Endothelial cell of umbilical vein (primary cell): ENCODE measurements around the gene COL9A3. TPM values are rescaled to one million over a fixed set of nuclear protein-coding genes. Genes with fewer than 3 reads are reported as not detected.

Experiments
- BruUV-seq: library from RNA; stranded (reverse); fragments of 400-500 nt; replicated peaks from 2 replicates; lab custom pipeline; 2021; lab: Mats Ljungman, UMichigan
- CTCF ChIA-PET: fragments of 300-600, 350-600 bp; sonication (Branson Sonifier 250); formaldehyde crosslinking; loops from one replicate; lab custom pipeline; 2021; ENCODE audit warnings: antibody characterized with exemption, inconsistent platforms; lab: Charles Lee
- POLR2A ChIA-PET: fragments of 300-600, 350-600 bp; sonication (Branson Sonifier 250); formaldehyde crosslinking; loops from one replicate; lab custom pipeline; 2021; ENCODE audit warnings: antibody characterized with exemption, inconsistent platforms; lab: Charles Lee
- DNase-seq: peaks from one replicate; pipeline ENCODE4 v3.0.0-alpha.2; 2011; ENCODE audit warnings: low read depth, low spot score
- FAIRE-seq: peaks from 2 replicates; lab custom pipeline; 2011; peaks lifted over from hg19 to GRCh38; lab: Jason Lieb, UNC
- H2AFZ ChIP-seq: 2 replicates; pipeline ENCODE4 v1.6.0; 2012; ENCODE audit warnings: low read depth, low read length, control low read depth, inconsistent platforms
- H3K27ac ChIP-seq: 2 replicates; pipeline ENCODE4 v1.5.1; 2011; ENCODE audit warnings: low read depth, mild to moderate bottlenecking, control low read depth, low read length, moderate library complexity; ENCODE audit not compliant: insufficient read depth
- H3K27me3 ChIP-seq, 2 experiments: 2 replicates each; pipeline versions ENCODE4 v1.6.0 to v1.6.1; 2011; ENCODE audit warnings: low read length in 2 of 2, mixed read lengths in 1 of 2; ENCODE audit not compliant: control insufficient read depth in 2 of 2, insufficient read depth in 2 of 2
- H3K36me3 ChIP-seq, 2 experiments: 2 replicates in 1 of 2; 3 replicates in 1 of 2; pipeline ENCODE4 v1.5.1; 2011; ENCODE audit warnings: low read length in 2 of 2, mild to moderate bottlenecking in 1 of 2, moderate library complexity in 1 of 2; ENCODE audit not compliant: control insufficient read depth in 2 of 2, insufficient read depth in 2 of 2; ENCODE audit errors: extremely low read depth in 1 of 2
- H3K4me1 ChIP-seq: 3 replicates; pipeline ENCODE4 v1.5.1; 2011; ENCODE audit warnings: mild to moderate bottlenecking, low read length; ENCODE audit not compliant: control insufficient read depth, insufficient read depth; ENCODE audit errors: extremely low read depth
- H3K4me2 ChIP-seq: 2 replicates; pipeline ENCODE4 v1.6.1; 2011; ENCODE audit warnings: low read length, control low read depth, mixed read lengths; ENCODE audit not compliant: insufficient read depth
- H3K4me3 ChIP-seq, 3 experiments: fragments of 200-600 bp in 1 of 3; sonication (generic), shearing (Covaris generic) in 1 of 3; replicated peaks in 1 of 3; 2 replicates each; pipeline ENCODE4 v1.5.1; 2011 to 2016; ENCODE audit warnings: control low read depth in 3 of 3, low read length in 3 of 3, mild to moderate bottlenecking in 2 of 3, inconsistent platforms in 1 of 3, low read depth in 1 of 3, moderate library complexity in 1 of 3; ENCODE audit not compliant: insufficient read depth in 1 of 3
- H3K79me2 ChIP-seq: 2 replicates; pipeline ENCODE4 v1.6.0; 2012; ENCODE audit warnings: low read length, inconsistent platforms; ENCODE audit not compliant: control insufficient read depth, insufficient read depth
- H3K9ac ChIP-seq: replicated peaks from 2 replicates; pipeline ENCODE3; 2011; ENCODE audit warnings: low read length, control low read depth; ENCODE audit not compliant: insufficient read depth; ENCODE audit errors: extremely low read depth
- H3K9me1 ChIP-seq: replicated peaks from 3 replicates; pipeline ENCODE4 v1.6.0; 2011; ENCODE audit warnings: mild to moderate bottlenecking, low read length; ENCODE audit not compliant: control insufficient read depth, insufficient read depth; ENCODE audit errors: extremely low read depth
- H3K9me3 ChIP-seq: replicated peaks from 2 replicates; pipeline ENCODE4 v1.5.1; 2012; ENCODE audit warnings: low read length, inconsistent platforms; ENCODE audit not compliant: control insufficient read depth, insufficient read depth
- H4K20me1 ChIP-seq: replicated peaks from 2 replicates; pipeline ENCODE3; 2011; ENCODE audit warnings: mild to moderate bottlenecking, low read length; ENCODE audit not compliant: control insufficient read depth, insufficient read depth; ENCODE audit errors: extremely low read depth
- CTCF ChIP-seq, 2 donors: IDR thresholded peaks; 1 replicate in 1 of 2; 2 replicates in 1 of 2; pipeline ENCODE4 v1.5.1; 2011; ENCODE audit warnings: low read length in 2 of 2, mild to moderate bottlenecking in 2 of 2, moderate library complexity in 2 of 2, control low read depth in 1 of 2, inconsistent platforms in 1 of 2, low read depth in 1 of 2; ENCODE audit not compliant: insufficient read depth in 1 of 2; ENCODE audit errors: extremely low read depth in 1 of 2
- EZH2 ChIP-seq: IDR thresholded peaks from 2 replicates; pipeline ENCODE4 v1.6.1; 2012; ENCODE audit warnings: borderline replicate concordance, low read depth, mild to moderate bottlenecking, moderate library complexity, low read length, inconsistent platforms; ENCODE audit not compliant: severe bottlenecking
- FOS ChIP-seq: IDR thresholded peaks from 2 replicates; pipeline ENCODE4 v1.6.1; 2011; ENCODE audit warnings: mild to moderate bottlenecking, low read length, moderate library complexity, borderline replicate concordance; ENCODE audit not compliant: insufficient read depth
- GATA2 ChIP-seq: IDR thresholded peaks from 2 replicates; pipeline ENCODE4 v1.7.0; 2011; ENCODE audit warnings: low read depth, mild to moderate bottlenecking, moderate library complexity, mixed read lengths, low read length; ENCODE audit not compliant: insufficient read length, insufficient read depth
- JUN ChIP-seq: IDR thresholded peaks from 2 replicates; pipeline ENCODE4 v1.6.1; 2011; ENCODE audit warnings: borderline replicate concordance, low read depth; ENCODE audit not compliant: insufficient read length, insufficient read depth
- MYC ChIP-seq: IDR thresholded peaks from one replicate; pipeline ENCODE4 v1.6.1; 2011; ENCODE audit warnings: mild to moderate bottlenecking, low read depth, low read length
- POLR2A ChIP-seq: IDR thresholded peaks from 2 replicates; pipeline ENCODE4 v1.6.1; 2012; ENCODE audit warnings: low read depth, mild to moderate bottlenecking, control low read depth, low read length
- POLR2AphosphoS5 ChIP-seq: IDR thresholded peaks from 2 replicates; pipeline ENCODE4 v1.6.1; 2012; ENCODE audit warnings: low read depth, mild to moderate bottlenecking, control low read depth, low read length, moderate library complexity; ENCODE audit not compliant: insufficient read depth
- dilution Hi-C: fragments of 300-500 bp; cut with MboI; formaldehyde crosslinking; loops from one replicate; pipeline ENCODE4 v1.15.0; 2019; ENCODE audit warnings: low sequenced_read_pairs; ENCODE audit not compliant: extremely low pct_ligation_motif_present
- intact Hi-C: fragments of 100-400 bp; cut with micrococcal nuclease; formaldehyde crosslinking; loops from one replicate; pipeline ENCODE4 v1.10.0; 2022
- polyA plus RNA-seq, 4 experiments: library from polyadenylated mRNA; depleted of rRNA in 3 of 4; stranded (reverse) in 3 of 4; unstranded in 1 of 4; fragments of >200 nt; gene quantifications; 2 replicates each; pipeline versions ENCODE4 v1.2.1 to v1.2.3, GENCODE V29; 2011 to 2012; ENCODE audit warnings: missing spikeins in 1 of 4
- total RNA-seq: library from RNA; stranded (reverse); gene quantifications from 2 replicates; pipeline ENCODE4 v1.2.3, GENCODE V29; 2021
- TF ChIP-seq, protein P1 (sequence below): IDR thresholded peaks from 2 replicates; pipeline ENCODE4 v1.6.1; 2011; ENCODE audit not compliant: insufficient read depth, insufficient read length

Gene COL9A3
- total and polyA plus RNA-seq, 2 donors (not counting 3 experiments of a cell fraction or from before 2014, with no cell fraction given), result 0.46 to 0.60 TPM

DNA sequence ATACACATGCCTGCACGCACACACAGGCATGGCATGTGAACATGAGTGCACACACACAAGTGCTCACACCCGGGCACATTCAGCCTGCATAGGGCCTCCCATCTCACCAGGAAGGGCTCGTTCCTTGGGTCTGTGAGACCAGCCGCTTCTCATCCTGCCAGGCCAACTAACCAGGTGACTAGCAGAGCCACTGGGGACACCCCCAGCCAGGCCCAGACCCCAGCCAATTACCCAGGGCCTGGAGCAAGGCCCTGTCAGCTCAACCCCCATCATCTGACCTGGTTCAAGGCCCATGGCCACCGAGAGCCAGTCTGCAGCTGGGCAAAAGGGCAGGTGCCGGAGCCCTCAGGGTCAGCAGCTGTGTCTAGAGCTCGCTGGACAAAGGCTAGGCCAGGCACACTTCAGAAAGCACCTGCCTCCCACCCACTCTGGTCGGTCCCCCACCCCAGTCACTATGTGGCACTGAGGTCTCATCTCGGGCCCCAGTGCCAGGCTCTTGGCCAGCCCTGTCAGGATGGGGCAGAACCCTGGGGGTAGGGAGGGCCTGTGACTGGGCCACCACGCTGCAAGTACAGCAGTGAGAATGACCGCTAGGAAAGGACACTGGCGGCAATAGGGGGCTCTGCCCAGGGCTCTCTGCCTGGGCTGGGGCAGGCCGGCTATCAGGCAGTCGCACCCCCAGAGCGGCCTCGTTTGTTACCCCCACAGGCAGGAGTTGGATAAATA is 47.3 kb upstream of the COL9A3 start:
- intact Hi-C loops, result no loop called here
- POLR2A ChIA-PET, result no interaction called here

More for the DNA sequence above, 47.3 kb upstream of the COL9A3 start:
- H3K27me3 ChIP-seq, result no peaks in the 10 kb centered on the region
- dilution Hi-C loops, result no loop called here
- no peak overlapping the region for H2AFZ ChIP-seq
- no peaks in the 10 kb centered on the region for H3K9me3 ChIP-seq
- peaks cover 11% of the 10 kb centered on the region for H3K4me1 ChIP-seq
- no peak for FAIRE-seq
- no peak for TF ChIP-seq GATA2
- TF ChIP-seq JUN, result no peak
- TF ChIP-seq EZH2, result no peak
- TF ChIP-seq, protein P1, sequence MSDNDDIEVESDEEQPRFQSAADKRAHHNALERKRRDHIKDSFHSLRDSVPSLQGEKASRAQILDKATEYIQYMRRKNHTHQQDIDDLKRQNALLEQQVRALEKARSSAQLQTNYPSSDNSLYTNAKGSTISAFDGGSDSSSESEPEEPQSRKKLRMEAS, result no peak
- no peak for TF ChIP-seq CTCF (IDR thresholded peaks at IDR 0.05; ENCODE audit: extremely low read depth in 1 of 2, insufficient read depth in 1 of 2, low read depth in 1 of 2, low read length in 2 of 2)
- no peak for TF ChIP-seq POLR2AphosphoS5
- TF ChIP-seq POLR2A, result no peak
- no peak for TF ChIP-seq FOS
- TF ChIP-seq MYC, result no peak
- H3K9ac ChIP-seq, result no peak overlapping the region
- no peaks in the 10 kb centered on the region for H3K9me1 ChIP-seq
- no peak for DNase-seq
- no peak overlapping the region for H3K4me2 ChIP-seq
- no peaks in the 10 kb centered on the region for H3K36me3 ChIP-seq
- H3K79me2 ChIP-seq, result no peaks in the 10 kb centered on the region
- H3K27ac ChIP-seq, result no peak overlapping the region
- CTCF ChIA-PET, result no interaction called here
- H3K4me3 ChIP-seq, result no peak overlapping the region
- BruUV-seq, result no TSS peak
- no peaks in the 10 kb centered on the region for H4K20me1 ChIP-seq
